GM19238 (cell line): Measurements from ENCODE around the gene BRF1.

Experiments
- DNase-seq: peaks from one replicate; pipeline ENCODE4 v3.0.0; 2011; ENCODE audit warnings: low spot score; ENCODE audit not compliant: insufficient read length

BRF1 gene

DNA sequence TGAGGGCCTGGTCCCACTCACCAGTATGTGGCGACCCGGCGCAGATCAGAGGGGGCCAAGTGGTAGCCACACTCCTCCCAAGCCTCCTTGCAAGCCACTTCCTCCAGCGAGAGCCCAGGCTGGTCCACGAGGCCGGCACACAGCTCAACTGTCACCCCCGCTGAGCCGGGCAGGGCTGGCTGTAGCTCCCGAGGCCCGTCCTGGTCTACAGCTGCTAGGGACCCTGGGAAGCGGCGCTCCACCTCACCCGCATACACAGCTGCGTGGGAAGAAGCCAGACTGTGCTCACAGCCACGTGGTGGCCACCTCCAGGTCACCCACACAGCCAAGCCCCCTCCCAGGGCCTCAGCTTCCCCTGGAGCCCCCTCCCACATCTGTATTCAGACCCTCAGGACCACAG is 124.3 kb downstream of the BRF1 start:
- no peak for DNase-seq

DNA sequence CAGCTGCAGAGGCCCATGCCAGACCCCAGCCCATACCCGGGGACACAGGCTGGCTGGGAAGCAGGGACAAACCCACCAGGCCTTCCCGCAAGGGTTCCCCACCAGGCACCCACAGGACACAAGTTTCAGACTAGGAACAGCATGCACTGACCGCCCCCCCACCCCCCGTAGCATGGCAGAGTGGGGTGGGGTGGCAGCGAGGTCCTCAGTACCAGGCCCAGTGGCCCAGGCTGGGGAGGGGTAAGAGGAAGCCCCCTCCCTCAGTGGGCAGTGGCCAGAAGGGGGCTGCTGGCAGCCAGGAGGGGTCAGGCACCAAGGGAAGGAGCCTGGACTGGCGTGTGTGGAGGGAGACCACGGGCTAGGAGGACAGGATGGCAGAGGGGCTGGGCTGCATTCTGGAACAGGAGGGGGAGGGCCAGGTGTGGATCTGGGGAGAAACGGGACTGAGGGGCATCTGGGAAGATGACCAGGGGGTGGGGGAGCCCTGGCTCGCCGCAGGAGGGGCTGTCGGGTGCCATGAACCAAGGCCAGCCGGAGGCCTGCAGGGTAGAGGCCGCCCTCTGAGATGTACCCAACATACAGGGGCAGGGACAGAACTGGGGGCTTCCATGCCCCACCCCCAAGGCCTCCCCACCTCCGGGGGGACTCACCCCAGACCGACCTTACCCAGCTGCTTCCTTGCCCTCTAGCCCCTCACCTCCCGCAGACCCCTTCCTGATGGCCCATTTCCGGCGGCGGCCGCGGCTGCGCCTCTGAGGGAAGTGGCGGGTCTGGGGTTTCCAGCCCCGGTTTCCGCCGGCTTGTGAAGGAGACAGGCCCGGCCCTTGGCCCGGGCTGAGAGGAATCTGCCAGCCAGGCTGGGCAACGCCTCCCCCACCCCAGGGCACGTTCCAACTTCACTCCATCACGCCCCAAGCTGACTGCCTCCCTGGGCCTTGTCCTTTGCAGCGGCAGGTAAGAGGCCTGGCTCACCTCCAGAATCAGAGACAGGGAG is 126.6 kb downstream of the BRF1 start:
- DNase-seq, result peak; percentile 57

DNA sequence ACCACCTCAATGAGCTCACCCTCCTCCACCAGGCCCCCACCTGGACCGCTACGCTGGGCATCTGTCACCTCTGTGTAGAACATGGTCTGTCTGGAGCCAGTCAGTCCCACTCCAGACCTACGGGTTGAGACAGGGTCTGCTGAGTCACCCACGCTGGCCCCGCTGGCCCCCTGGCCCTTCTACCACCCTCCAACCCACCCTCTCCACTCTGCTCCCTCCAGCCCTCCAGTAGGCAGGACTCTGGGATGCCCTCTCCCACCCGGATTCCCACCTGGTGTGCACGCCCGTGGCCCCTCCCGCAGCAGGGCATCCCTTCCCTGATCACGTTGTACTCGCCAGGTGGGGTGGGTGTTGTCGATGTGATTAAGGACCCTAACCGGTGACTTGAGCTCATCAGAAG is 127.7 kb downstream of the BRF1 start:
- DNase-seq, result no peak

DNA sequence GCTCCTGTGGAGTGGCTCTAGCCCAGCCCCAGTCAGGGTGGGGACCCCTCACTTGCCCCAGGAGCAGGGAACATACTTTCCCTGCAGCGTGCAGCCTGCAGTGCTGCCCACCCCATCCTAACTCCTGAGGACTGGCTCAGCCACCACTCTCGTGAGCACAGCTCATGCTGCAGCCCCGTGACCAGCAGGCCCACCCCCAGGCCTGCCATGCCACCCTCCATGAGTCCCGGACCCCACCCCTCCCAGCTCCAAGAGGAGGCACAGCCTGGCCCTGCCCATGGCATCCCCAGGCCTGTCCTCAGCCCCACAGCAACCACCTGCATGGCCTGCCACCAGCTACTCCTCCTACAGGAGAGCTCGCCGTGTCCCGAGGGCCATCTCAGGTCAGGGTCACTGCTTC is 128.3 kb downstream of the BRF1 start:
- no peak for DNase-seq

DNA sequence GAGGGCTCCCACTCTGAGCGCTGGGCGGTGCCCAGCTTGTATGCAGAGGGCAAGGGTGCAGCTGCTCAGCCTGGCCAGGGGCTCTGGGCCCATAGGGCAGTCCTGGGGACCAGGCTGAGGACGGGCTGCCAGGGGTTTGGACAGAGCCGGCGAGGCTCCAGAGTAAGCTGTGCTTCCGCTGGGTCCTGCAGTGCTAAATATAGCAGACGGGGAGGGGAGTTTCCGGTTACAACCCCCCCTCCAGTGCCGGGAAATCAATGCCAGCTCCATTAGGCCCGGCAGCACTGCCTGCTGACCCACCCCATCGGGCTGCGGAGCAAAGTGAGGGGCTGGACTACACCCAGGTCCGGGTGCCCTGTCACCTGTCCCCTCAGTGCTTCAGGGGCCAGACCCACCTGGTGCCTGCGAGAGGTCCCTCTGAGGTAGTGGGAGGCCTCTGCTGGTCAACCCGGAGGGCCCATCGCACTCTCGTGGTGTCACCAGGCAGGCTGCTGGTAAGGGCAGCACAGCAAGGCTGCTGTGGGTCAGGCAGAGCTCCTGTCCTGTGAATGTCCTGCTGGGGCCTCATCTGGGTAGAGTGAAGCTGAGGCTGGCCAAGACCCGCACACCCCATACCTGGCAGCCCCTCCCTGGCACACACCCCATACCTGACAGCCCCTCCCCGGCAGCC is 129.7 kb downstream of the BRF1 start:
- no peak for DNase-seq

DNA sequence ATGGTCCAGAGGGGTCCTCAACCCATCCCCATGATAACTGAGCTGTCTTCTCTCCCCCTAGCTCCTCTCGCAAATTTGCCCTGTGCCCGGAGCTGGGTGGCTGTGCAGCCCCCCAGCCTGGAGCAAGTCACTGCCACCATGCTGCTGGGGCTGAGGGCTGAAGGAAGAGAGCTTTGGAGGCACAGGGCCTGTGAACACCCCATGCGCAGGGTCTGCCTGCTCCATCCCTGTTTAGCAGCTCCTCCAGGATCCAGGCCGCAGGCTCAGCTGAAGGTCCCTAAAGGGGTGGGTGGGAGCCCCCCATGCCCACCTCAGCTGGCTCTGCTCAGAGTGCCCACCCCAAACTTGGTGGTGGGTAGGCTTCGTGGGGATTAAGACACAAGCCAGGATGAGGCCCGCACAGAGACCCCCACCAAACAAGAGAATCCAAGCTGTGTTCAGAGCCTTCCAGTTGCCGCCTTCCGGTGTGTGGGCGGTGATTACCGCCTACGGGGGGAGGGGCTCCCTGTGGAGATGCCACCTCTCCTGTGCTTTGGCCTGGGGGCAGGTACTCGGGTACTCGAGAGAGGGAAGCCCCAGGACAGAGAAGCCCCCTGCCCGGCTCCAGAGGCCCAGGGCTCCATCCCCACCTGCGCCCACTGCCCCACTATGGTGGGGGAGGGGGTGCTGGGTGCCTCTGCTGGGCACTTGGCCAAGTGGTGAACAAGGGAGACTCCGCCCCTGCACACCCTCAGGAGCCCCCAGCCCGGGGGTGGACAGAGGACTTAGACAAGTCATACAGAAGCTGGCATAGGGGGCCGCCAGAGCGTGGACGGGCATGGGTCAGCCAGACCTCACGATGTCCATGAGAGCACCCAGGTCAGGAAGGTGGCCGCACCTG is 130.8 kb downstream of the BRF1 start:
- DNase-seq, result no peak

DNA sequence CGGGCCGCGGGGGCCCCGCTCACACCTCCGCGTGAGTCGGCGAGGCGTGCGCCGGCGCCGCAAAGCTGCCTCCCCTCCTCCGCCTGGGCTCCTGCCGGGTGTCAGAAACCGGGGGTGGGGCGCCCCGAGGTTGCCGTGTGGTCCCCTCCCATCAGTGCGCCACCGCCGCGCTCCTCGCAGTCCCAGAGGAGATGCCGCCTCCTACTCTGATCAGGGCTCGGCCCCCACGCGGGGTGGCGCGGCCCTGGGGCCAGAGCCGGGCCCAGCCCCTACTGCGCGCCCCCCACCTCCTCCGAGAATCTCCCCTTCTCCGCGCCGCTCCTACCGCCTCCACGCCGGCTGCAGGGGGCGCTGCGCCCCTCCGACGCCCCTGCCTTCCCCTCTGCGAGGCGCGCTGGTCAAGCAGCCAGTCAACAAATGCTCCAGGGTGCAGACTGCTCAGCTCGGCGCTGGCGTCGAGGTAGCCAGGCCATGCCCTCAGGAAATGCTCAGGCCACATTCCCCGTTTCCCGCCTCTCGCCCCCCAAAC is 131.8 kb downstream of the BRF1 start:
- no peak for DNase-seq

DNA sequence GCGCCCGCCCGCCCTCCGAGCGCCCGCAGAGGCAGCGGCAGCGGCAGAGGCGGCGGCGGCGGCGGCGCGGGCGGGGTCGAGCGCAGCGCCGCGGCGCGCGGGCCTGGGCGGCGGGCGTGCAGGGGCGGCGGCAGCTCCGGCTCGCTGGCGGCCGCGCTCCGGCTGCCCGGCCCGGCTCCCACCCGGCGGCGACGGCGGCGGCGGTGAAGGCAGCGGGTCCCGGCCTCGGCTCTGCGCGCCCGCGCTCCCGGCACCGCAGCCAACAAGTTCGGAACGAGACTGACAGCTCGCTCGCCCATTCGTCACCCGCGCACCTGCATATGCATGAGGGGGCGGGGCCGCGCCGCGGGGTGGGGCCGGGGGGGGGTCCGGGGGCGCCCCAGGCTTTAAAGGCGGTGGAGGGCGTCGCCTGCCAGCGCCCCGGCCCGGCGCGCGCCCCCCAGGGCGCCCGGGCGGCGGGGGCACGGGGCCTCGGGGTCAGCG is 132.3 kb downstream of the BRF1 start, which contains the start of gene JAG2:
TSS of gene JAG2 (minus strand) at position 281 of the 483 bp plus-strand sequence. CDS start 356 bp downstream, outside the sequence.
- DNase-seq, result peak; percentile 49

DNA sequence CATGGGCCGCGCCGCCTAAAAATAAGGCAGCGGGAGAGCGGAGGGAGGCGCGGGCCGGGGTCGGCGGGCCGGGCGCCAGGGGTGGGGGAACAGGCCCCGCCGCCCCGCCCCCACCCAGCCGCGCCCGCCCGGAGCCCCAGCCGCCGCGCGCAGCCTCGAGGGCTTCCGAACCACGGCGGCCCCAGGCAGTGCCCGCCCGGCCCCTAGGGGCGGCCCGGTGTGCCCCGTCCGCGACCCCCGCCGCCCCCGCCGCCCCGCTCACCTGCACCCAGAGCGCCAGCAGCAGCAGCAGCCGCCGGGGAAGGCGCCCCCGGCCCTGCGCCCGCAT is 132.7 kb downstream of the BRF1 start:
- no peak for DNase-seq

DNA sequence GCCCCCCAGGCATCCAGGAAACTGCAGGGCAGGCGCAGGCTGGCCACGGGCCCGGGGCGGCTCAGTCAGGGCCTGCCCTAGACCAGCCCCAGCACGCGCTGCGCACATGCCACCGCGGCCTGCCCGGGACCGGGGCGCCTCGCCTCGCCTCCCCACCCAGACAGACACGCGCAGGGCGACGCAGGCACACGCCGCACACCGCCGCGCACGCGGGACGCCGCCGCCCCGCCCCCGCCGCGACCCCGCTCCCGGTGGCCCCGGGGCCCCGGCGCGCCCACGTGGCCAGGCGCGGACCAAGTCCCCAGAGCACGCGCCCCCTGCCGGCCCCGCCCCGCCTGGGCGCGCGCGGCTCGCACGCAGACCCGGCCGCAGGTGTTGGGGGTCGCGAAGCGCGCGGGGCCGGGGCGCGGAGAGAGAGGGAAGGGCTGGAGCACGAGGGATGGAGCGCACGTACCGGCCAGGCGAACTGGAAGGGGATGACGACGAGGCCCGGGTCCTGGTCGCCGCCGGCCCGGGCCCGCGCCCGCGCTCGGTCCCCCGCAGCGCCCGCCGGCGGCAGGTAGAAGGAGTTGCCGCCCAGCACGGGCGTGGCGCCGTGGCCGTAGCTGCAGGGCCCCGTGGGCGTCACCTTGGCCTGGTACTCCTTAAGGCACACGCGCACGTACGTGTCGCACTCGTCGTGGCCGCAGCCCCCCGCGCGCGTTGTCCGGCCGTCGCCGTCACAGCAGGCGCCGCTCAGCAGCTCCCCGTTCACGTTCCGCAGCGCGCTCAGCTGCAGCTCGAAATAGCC is 133.3 kb downstream of the BRF1 start:
- DNase-seq, result no peak

DNA sequence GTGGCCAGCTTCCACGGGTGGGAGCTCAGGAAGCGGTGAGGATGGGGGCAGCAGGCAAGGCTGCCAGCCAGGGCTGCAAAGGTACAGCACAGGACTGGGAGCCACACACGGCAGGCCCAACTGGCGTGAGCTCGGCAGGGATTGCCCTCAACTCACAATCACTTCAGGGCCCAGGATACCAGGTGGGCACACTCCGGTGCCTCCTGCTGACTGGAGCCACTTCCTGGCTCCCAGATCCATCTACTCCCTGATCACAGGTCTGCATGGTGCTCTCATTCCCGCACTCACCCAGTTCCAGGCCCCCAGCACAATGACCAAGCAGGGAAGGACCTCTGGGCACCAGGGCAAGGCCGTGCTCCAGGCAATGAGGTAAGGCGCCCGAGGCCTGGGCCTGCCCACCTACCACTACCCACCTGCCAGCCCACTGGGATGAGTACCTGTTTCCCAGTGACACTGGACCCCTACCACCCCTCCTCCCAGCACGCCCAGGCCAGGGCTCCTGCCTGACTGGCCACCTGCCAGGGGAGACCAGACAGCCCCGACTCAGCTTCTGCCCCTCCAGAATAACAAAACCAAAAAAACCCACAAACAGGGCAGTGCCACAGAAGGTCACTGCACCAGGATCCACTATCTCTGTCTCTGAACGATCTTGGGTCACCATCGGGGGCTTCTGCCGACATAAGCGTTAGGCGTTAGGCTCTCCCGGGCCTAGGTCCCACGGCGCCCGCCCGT is 134.1 kb downstream of the BRF1 start:
- no peak for DNase-seq

DNA sequence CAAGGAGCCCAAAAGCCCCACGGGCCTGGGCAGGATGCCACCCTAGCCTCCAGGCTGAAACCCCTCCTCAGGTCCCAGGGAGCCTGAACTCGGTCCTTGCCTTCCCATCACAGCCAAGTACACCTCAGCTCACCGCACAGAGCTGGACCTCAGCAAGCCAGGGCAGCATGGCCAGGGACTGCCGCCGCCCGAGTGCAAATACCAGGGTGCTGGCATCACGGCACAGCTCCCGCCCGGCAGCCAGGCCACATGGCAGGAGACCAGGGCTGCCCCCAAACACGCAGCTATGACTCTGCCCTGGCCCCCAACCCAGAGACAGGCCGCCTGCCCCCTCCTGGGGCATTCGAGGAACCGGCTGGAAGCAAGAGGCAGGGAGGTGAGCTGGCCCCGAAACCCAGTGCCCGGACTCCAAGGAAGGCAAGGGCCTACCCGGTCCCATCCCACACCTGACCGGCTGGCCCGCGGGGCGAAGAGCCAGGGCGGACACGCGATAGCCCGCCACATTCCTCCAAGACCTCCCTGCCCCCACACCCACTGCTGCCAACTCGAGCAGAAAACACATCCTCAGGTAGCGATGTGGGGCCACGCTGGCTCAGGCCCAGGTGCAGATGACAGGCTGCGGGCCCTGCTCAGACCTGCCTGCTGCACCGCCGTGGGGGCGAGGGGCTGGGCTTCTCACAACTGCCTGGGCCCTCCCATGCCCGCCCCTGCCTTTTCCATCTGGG is 134.9 kb downstream of the BRF1 start:
- DNase-seq, result no peak

DNA sequence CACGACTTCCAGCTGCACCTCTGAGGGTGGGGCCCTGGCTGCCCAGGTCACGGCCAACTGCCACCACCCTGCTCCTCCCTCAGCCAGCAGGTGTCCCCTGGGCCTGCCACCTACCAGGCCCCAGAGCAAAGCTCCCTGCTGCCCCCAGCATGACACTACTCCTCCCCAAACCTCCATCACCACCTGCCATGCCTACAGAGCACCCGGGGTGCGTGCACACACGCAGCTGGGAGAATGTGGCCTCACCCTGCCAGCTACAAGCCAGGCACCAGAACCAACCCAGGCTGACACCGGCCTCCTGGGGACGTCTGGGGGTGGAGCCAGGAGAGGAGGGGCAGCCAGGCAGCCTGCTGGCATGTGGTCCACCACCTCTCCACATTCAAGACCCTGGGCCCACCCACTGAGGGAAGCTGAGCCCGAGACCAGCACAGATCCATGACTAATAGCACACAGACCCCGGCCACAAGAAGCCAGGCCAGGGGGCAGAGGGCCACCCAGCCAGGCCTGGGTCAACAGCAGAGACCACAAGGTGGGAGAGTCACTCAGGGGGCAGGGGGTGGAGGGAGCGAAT is 135.6 kb downstream of the BRF1 start:
- DNase-seq, result no peak

DNA sequence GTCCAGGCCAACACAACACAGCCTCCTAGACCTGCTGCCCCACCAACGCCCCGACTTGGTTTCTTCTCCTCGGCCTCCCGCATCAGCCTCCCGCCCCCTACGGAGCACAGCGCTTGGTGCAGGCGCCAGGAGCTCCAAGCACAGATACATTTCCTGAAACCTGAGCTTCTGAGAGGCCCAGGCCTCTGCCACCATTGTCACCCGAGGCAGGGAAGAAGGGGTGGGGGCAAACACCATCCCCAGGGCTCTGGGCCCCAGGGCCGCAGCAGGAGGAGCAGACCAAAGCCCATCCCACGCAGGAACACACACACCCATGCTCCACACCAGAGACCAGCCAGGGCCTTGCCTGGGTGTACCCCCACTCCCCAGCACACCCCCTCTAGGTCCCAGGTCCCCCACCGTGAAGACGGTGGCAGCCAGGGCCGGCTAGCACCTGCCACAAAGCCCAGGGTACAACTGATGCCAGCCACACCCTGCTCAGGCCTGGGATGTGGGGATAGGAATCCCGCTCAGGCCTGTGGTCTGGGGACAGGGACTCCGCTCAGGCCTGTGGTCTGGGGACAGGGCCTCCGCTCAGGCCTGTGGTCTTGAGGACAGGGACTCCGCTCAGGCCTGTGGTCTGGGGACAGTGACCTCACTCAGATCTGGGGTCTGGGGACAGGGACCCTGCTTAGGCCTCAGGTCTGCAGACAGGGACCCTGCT is 137.6 kb downstream of the BRF1 start:
- DNase-seq, result no peak

DNA sequence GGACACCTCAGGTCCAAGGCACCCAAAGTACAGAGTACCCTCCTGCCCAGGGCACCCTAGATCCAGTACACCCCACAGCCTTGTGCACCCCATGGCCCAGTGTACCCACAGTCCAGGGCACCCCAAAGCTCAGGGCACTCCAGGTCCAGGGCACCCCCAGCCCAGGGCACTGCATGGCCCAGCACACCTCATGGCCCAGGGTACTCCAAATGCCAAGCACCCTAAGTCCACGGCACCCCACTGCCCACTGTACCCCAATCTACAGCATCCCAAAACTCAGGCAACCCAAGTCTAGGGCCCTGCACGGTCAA is 138.2 kb downstream of the BRF1 start:
- DNase-seq, result no peak

DNA sequence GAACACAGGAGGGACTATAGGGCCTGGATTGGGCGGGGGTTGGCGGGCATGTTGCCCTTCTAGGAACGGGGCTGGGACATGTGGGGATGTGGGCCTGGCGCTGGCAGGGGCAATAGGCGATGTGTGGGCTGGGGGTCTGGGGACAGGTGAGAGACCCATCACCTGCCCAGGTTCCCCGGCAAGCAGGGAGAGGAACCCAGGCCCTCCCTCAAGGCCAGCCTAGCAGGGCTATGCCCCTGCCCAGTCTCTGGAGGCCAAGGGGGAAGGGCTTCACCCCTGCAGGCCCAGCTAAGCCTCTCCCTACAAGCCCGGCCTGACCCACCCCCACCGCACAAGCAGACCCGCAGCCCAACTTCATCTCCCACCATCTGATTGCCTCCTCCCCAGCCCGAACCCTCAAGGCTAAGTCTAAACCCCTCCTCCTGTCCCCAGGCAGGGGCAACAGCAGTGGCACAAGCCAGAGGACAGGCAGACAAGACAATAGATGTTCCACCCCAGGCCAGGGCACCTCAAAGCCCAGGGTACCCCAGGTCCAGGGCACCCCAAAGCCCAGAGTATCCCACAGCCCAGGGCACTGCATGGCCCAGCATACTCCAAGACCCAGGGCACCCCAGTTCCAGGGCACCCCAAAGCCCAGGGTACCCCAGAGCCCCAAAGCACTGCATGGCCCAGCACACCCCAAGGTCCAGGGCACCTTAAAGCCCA is 138.7 kb downstream of the BRF1 start:
- no peak for DNase-seq

DNA sequence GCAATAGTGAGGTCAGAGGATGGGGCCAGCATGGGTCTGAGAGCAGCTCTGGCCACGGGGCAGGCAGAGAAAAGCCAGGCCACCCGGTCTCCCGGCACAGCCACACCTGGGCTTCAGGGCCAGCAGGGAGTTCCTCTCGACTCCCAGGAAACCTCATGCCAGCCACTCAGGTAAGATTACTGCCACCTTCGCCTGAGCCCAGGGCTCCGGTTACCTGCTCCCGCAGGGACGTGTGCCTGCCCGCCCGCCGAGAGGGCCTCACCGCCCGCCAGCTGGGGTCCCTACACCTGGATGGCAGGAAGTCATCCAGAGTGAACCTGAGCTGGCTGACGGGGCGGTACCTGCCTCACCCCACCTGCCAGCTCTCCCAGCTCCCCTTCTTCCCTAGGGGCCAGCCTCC is 139.5 kb downstream of the BRF1 start:
- DNase-seq, result no peak

DNA sequence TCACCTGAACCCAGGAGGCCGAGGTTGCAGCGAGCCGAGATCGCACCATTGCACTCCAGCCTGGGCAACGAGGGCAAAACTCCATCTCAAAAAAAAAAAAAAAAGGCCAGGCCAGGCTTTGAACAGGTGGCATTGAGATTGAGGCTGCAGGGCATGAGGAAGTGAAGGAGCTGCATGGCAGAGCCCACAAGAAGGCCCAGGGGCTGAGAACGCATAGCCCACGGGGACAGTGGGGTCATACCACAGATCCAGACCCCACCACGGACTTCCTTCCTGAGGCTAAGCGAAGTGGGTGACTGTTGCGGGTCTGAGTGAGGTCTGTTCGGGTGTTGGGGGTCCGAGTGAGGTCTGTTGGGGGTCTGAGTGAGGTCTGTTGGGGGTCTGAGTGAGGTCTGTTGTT is 140.0 kb downstream of the BRF1 start:
- no peak for DNase-seq
